Neural cell (in vitro differentiated cells): ENCODE data around the gene KLF16. TPM values are rescaled to one million over a fixed set of nuclear protein-coding genes. Genes with fewer than 3 reads are reported as not detected.

ENCODE experiments used
- H2AFZ ChIP-seq: fragments of 200-600, 300-800 bp; sonication (generic), shearing (Covaris generic); 2 replicates; pipeline ENCODE4 v1.6.0; 2014; ENCODE audit warnings: low read depth, mild to moderate bottlenecking, antibody characterized with exemption, low read length, moderate library complexity
- H3F3A ChIP-seq: fragments of 200-600 bp; shearing (Covaris generic); 2 replicates; pipeline ENCODE4 v1.6.1; 2016; ENCODE audit warnings: mild to moderate bottlenecking, moderate library complexity, mixed read lengths, antibody characterized with exemption, low read length; ENCODE audit not compliant: insufficient read depth, poor library complexity, severe bottlenecking
- H3K27ac ChIP-seq: fragments of 200-600, 300-800 bp; sonication (generic), shearing (Covaris generic); 2 replicates; pipeline ENCODE4 v1.5.1; 2014; ENCODE audit warnings: mild to moderate bottlenecking, low read length, moderate library complexity
- H3K27me3 ChIP-seq: fragments of 300-800, 200-600 bp; sonication (generic), shearing (Covaris generic); 2 replicates; pipeline ENCODE4 v1.6.0; 2014; ENCODE audit warnings: mild to moderate bottlenecking, low read depth, low read length, moderate library complexity; ENCODE audit not compliant: insufficient read depth
- H3K36me3 ChIP-seq: fragments of 300-800, 200-600 bp; sonication (generic), shearing (Covaris generic); 2 replicates; pipeline ENCODE4 v1.5.1; 2014; ENCODE audit warnings: mild to moderate bottlenecking, antibody characterized with exemption, low read length, moderate library complexity; ENCODE audit not compliant: insufficient read depth
- H3K4me2 ChIP-seq: fragments of 300-800, 200-600 bp; sonication (generic), shearing (Covaris generic); 2 replicates; pipeline ENCODE4 v1.6.0; 2014; ENCODE audit warnings: mild to moderate bottlenecking, low read length
- H3K4me3 ChIP-seq: fragments of 300-800, 200-600 bp; sonication (generic), shearing (Covaris generic); 2 replicates; pipeline ENCODE4 v1.5.1; 2014; ENCODE audit warnings: mild to moderate bottlenecking, low read length, moderate library complexity
- H3K79me2 ChIP-seq: fragments of 200-600 bp; shearing (Covaris generic); replicated peaks from 2 replicates; pipeline ENCODE4 v1.6.0; 2014; ENCODE audit warnings: mild to moderate bottlenecking, low read length, moderate library complexity; ENCODE audit not compliant: insufficient read depth
- H3K9ac ChIP-seq: fragments of 300-800, 200-600 bp; sonication (generic), shearing (Covaris generic); 2 replicates; pipeline ENCODE4 v1.6.1; 2016; ENCODE audit warnings: mild to moderate bottlenecking, low read length, mixed read lengths
- H3K9me2 ChIP-seq: fragments of 200-600 bp; shearing (Covaris generic); 2 replicates; pipeline ENCODE4 v1.6.1; 2016; ENCODE audit warnings: mild to moderate bottlenecking, low read length, mixed read lengths; ENCODE audit not compliant: insufficient read depth
- H3K9me3 ChIP-seq: fragments of 200-600, 300-800 bp; sonication (generic), shearing (Covaris generic); 2 replicates; pipeline ENCODE4 v1.6.1; 2016; ENCODE audit warnings: mild to moderate bottlenecking, mixed run types, low read length, moderate library complexity, mixed read lengths
- H4K20me1 ChIP-seq: fragments of 200-600 bp; shearing (Covaris generic); 2 replicates; pipeline ENCODE4 v1.6.1; 2016; ENCODE audit warnings: mild to moderate bottlenecking, mixed run types; ENCODE audit not compliant: insufficient read depth
- EP300 ChIP-seq: fragments of 450-650 bp; conservative IDR thresholded peaks from 2 replicates; pipeline ENCODE4 v1.6.1; 2014; ENCODE audit warnings: antibody characterized with exemption, mild to moderate bottlenecking, moderate library complexity; ENCODE audit not compliant: poor library complexity, severe bottlenecking
- EZH2 ChIP-seq: fragments of 200-600, 300-800 bp; shearing (Covaris generic), sonication (generic); IDR thresholded peaks from 2 replicates; pipeline ENCODE4 v1.6.1; 2014; ENCODE audit warnings: antibody characterized with exemption, low read length, borderline replicate concordance, mild to moderate bottlenecking; ENCODE audit not compliant: insufficient read depth, poor library complexity, severe bottlenecking
- MXI1 ChIP-seq: fragments of 450-650 bp; conservative IDR thresholded peaks from 2 replicates; pipeline ENCODE4 v1.6.1; 2014; ENCODE audit warnings: antibody characterized with exemption, mild to moderate bottlenecking; ENCODE audit not compliant: poor library complexity, severe bottlenecking
- POLR2AphosphoS5 ChIP-seq: IDR thresholded peaks from 2 replicates; pipeline ENCODE4 v1.6.1; 2012
- RAD21 ChIP-seq: fragments of 450-650 bp; conservative IDR thresholded peaks from 2 replicates; pipeline ENCODE4 v1.6.1; 2014; ENCODE audit warnings: antibody characterized with exemption, mild to moderate bottlenecking, moderate library complexity
- SMC3 ChIP-seq: fragments of 450-650 bp; conservative IDR thresholded peaks from 2 replicates; pipeline ENCODE4 v1.6.1; 2014; ENCODE audit warnings: antibody characterized with exemption, mild to moderate bottlenecking, moderate library complexity; ENCODE audit not compliant: poor library complexity
- TAF1 ChIP-seq: IDR thresholded peaks from 2 replicates; pipeline ENCODE4 v1.6.1; 2012; ENCODE audit warnings: low read depth
- polyA plus RNA-seq: library from polyadenylated mRNA; depleted of rRNA; stranded (reverse); fragments of >200 nt; gene quantifications from 2 replicates; pipeline ENCODE4 v1.2.3, GENCODE V29; 2014
- TF ChIP-seq, protein P1 (sequence below): fragments of 450-650 bp; IDR thresholded peaks from 2 replicates; pipeline ENCODE4 v1.5.1; 2014; ENCODE audit warnings: antibody characterized with exemption, mild to moderate bottlenecking, moderate library complexity; ENCODE audit not compliant: poor library complexity, severe bottlenecking
- TF ChIP-seq, protein P2 (sequence below): IDR thresholded peaks from 2 replicates; pipeline ENCODE4 v1.6.1; 2012; ENCODE audit warnings: borderline replicate concordance

Gene KLF16
- polyA plus RNA-seq, 1 donor from 2014 or later: 3.5 TPM

DNA sequence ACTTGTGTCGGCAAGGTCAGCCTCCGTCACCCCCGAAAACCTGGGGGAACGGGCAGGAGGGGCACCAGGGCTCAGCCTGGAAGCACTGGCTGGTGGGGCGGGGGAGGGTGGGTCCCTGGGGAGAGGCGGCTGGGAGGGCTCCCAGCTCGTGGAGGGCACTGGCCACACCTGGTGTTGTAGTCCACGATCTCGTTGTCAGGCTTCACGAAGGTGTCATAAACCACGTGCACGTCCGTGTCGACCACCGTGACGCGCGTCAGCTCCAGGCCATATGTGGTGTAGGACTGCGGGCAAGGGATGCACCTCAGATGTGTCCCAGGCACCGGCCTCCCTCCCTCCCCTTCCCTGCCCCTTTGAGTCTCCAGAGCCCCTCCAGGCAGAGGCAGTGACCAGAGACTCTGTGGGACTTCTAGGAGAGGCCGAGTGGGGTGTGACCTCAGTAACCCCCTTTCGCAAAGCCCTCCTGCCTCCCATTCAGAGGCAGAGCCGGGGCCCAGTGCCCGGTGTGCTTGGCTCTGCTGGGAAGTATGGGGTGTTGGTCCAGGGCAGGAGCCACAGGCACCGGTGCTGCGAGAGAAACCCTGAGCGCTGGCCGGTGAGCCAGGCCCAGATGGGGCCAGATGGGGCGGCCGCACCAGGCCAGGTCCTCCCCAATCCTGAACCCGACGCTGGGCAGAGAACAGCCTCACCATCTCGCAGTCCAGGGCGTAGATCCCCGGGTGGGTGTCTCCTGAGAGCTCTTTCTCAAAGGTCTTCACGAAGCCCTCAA is 46.7 kb downstream of the KLF16 start:
- H3K79me2 ChIP-seq: no peaks in the 10 kb centered on the region
- no peak overlapping the region for H3K27ac ChIP-seq
- H3K36me3 ChIP-seq: no peaks in the 10 kb centered on the region
- TF ChIP-seq, protein P1, sequence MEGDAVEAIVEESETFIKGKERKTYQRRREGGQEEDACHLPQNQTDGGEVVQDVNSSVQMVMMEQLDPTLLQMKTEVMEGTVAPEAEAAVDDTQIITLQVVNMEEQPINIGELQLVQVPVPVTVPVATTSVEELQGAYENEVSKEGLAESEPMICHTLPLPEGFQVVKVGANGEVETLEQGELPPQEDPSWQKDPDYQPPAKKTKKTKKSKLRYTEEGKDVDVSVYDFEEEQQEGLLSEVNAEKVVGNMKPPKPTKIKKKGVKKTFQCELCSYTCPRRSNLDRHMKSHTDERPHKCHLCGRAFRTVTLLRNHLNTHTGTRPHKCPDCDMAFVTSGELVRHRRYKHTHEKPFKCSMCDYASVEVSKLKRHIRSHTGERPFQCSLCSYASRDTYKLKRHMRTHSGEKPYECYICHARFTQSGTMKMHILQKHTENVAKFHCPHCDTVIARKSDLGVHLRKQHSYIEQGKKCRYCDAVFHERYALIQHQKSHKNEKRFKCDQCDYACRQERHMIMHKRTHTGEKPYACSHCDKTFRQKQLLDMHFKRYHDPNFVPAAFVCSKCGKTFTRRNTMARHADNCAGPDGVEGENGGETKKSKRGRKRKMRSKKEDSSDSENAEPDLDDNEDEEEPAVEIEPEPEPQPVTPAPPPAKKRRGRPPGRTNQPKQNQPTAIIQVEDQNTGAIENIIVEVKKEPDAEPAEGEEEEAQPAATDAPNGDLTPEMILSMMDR: no peak
- H3K9me2 ChIP-seq: no peaks in the 10 kb centered on the region
- H2AFZ ChIP-seq: no peak overlapping the region
- H3K9ac ChIP-seq: no peak overlapping the region
- H3K4me3 ChIP-seq: no peak overlapping the region
- H3K27me3 ChIP-seq: no peaks in the 10 kb centered on the region
- H3K4me2 ChIP-seq: no peak overlapping the region
- no peaks in the 10 kb centered on the region for H3K9me3 ChIP-seq
- no peaks in the 10 kb centered on the region for H4K20me1 ChIP-seq
- no peaks in the 10 kb centered on the region for H3F3A ChIP-seq

DNA sequence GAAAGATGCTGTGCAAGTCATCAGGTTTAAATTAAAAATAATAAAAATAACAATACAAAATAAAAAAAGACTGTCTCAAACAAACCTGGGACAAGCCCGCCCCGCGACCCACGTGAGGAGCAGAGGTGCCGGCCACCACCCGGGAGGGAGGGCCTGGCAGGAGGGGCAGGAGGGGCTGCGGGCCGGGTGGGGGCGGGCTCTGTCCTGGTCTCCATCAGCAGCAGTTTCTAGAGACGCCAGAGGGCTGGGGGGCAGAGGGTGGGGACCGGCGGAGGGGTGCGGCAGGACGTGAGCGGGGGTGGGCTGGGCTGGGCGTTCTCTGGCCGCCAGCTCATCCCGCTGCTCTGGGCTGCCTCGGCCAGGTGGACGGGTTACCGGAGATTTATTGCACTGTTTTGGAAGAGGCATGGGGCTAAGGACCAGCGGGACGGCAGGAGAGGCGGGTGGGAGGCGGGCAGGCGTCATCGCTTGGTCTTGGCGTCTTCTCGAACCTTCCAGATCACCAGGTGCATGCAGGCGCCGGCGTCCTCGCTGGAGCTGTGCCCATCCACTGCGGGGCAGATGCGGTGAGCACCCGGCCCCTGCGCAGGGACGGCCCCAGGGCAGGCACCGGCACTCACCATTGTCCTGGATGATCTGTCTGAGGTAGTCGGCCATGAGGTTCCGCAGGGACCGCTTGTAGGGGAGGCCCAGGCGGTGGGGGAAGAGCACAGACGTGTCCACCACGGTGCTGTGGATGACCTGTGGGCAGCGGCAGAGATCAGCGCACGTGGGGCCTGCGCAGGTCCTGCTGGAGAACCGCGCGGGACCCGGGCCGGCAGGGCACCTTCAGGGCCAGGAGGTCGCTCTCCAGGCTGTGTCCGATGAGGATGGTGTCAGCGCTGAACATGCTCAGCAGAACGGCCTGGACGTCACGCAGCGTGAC is 47.5 kb downstream of the KLF16 start:
- Histone ChIP-seq H3K79me2 (no peaks in the 10 kb centered on the region), H2AFZ (no peak overlapping the region), H3K9me3 (no peaks in the 10 kb centered on the region), H4K20me1 (no peaks in the 10 kb centered on the region), H3F3A (no peaks in the 10 kb centered on the region), H3K4me2 (no peak overlapping the region), H3K27me3 (no peaks in the 10 kb centered on the region), H3K4me3 (no peak overlapping the region), H3K27ac (no peak overlapping the region), H3K9ac (no peak overlapping the region), H3K9me2 (no peaks in the 10 kb centered on the region), H3K36me3 (no peaks in the 10 kb centered on the region)
- TF ChIP-seq, protein P2, sequence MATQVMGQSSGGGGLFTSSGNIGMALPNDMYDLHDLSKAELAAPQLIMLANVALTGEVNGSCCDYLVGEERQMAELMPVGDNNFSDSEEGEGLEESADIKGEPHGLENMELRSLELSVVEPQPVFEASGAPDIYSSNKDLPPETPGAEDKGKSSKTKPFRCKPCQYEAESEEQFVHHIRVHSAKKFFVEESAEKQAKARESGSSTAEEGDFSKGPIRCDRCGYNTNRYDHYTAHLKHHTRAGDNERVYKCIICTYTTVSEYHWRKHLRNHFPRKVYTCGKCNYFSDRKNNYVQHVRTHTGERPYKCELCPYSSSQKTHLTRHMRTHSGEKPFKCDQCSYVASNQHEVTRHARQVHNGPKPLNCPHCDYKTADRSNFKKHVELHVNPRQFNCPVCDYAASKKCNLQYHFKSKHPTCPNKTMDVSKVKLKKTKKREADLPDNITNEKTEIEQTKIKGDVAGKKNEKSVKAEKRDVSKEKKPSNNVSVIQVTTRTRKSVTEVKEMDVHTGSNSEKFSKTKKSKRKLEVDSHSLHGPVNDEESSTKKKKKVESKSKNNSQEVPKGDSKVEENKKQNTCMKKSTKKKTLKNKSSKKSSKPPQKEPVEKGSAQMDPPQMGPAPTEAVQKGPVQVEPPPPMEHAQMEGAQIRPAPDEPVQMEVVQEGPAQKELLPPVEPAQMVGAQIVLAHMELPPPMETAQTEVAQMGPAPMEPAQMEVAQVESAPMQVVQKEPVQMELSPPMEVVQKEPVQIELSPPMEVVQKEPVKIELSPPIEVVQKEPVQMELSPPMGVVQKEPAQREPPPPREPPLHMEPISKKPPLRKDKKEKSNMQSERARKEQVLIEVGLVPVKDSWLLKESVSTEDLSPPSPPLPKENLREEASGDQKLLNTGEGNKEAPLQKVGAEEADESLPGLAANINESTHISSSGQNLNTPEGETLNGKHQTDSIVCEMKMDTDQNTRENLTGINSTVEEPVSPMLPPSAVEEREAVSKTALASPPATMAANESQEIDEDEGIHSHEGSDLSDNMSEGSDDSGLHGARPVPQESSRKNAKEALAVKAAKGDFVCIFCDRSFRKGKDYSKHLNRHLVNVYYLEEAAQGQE: no peak
- TF ChIP-seq POLR2AphosphoS5 (no peak), SMC3 (no peak), MXI1 (no peak), EZH2 (no peak), EP300 (no peak), TAF1 (no peak), RAD21 (no peak)
- TF ChIP-seq, protein P1: no peak
